Measurements from ENCODE around the gene CCDC61. TPM values are rescaled to one million over a fixed set of nuclear protein-coding genes. Genes with fewer than 3 reads are reported as not detected.

Gene CCDC61
- polyA plus RNA-seq, 1 donor: 13.2 TPM

GRCh38 chr19:45959517-45960025, 35.7 kb upstream of the CCDC61 start:
- no peak overlapping the region for H3K4me3 ChIP-seq (ENCODE audit: low read length)
- no peaks in the 10 kb centered on the region for H3K36me3 ChIP-seq (ENCODE audit: control insufficient read depth, insufficient read depth, low read length)
- WGBS (ENCODE audit: insufficient coverage, low lambda C conversion rate): 56% methylated on average over 3 of the region's 8 CpGs
- no peaks in the 10 kb centered on the region for H3K4me1 ChIP-seq (ENCODE audit: control insufficient read depth, insufficient read depth, low read length)
- H3K27ac ChIP-seq (ENCODE audit: low read length): no peak overlapping the region
- H3K9me3 ChIP-seq (ENCODE audit: control insufficient read depth, low read depth, low read length): no peaks in the 10 kb centered on the region
- H3K27me3 ChIP-seq (ENCODE audit: control insufficient read depth, insufficient read depth, low read length): peaks cover 31% of the 10 kb centered on the region
- no peak for DNase-seq

DNA sequence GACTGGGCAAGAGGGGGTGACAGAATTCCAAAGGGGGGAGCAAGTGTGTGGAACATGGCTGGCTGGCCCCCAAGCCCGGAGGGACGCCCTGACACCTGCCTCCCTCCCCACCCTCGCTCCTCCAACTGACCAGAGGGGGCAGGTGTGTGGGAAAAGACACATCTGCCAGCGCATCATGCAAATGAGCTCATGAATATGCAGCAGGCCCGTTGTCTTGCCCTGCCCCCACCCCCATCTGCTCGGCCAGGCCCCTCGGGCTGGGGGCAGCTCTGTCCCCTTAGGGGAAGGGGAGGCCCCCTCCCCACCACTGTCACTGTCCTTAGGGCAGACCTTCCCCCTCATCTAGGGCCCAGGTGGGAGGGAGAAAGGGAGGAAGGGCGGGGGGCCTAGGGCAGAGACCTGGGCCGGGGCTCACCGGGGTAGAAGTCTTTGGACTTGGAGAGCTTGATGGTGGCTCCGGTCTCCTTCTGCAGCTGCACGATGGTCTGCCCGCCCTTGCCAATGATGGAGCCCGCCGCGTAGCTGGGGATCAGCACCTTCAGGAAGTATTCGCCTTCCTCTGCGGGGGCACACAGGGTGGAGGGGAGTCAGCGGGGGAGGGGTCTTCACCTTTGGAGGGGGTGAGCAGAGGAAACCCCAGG, 34.6 kb upstream of the CCDC61 start:
- no peaks in the 10 kb centered on the region for H3K4me1 ChIP-seq (ENCODE audit: control insufficient read depth, insufficient read depth, low read length)
- no peak for DNase-seq
- no peak overlapping the region for H3K4me3 ChIP-seq (ENCODE audit: low read length)
- no peaks in the 10 kb centered on the region for H3K36me3 ChIP-seq (ENCODE audit: control insufficient read depth, insufficient read depth, low read length)
- no CpG with 5 or more reads among the region's 19 CpGs for WGBS (ENCODE audit: insufficient coverage, low lambda C conversion rate)
- no peaks in the 10 kb centered on the region for H3K9me3 ChIP-seq (ENCODE audit: control insufficient read depth, low read depth, low read length)
- H3K27ac ChIP-seq (ENCODE audit: low read length): no peak overlapping the region
- peaks cover 28% of the 10 kb centered on the region for H3K27me3 ChIP-seq (ENCODE audit: control insufficient read depth, insufficient read depth, low read length)

DNA sequence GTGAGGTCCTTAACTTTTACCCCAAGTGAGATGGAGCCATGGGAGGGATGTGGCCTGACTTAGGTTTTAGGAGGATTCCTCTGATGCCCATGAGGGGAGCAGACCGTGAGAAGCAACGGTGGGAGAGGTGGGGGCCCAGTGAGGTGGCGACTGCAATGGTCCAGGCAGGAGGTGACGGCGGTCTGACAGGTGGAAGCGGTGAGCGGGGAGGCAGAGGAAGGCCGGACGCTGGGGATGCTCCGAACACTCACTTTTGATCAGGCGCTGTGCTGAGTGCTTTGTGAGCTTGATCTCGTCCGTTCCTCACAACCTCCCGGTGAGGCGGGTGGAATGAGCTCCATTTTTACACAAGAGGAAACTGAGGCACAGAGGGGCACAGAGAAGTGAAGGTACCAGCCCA, 33.2 kb upstream of the CCDC61 start:
- WGBS (ENCODE audit: insufficient coverage, low lambda C conversion rate): no CpG with 5 or more reads among the region's 15 CpGs
- H3K27ac ChIP-seq (ENCODE audit: low read length): no peak overlapping the region
- DNase-seq: no peak
- no peaks in the 10 kb centered on the region for H3K36me3 ChIP-seq (ENCODE audit: control insufficient read depth, insufficient read depth, low read length)
- peaks cover 29% of the 10 kb centered on the region for H3K27me3 ChIP-seq (ENCODE audit: control insufficient read depth, insufficient read depth, low read length)
- H3K9me3 ChIP-seq (ENCODE audit: control insufficient read depth, low read depth, low read length): no peaks in the 10 kb centered on the region
- no peak overlapping the region for H3K4me3 ChIP-seq (ENCODE audit: low read length)
- H3K4me1 ChIP-seq (ENCODE audit: control insufficient read depth, insufficient read depth, low read length): no peaks in the 10 kb centered on the region

GRCh38 chr19:45967246-45967645, 28.0 kb upstream of the CCDC61 start:
- 60% methylated on average over 1 of the region's 7 CpGs for WGBS (ENCODE audit: insufficient coverage, low lambda C conversion rate)
- H3K36me3 ChIP-seq (ENCODE audit: control insufficient read depth, insufficient read depth, low read length): no peaks in the 10 kb centered on the region
- H3K27ac ChIP-seq (ENCODE audit: low read length): no peak overlapping the region
- no peaks in the 10 kb centered on the region for H3K9me3 ChIP-seq (ENCODE audit: control insufficient read depth, low read depth, low read length)
- no peak for DNase-seq
- peaks cover 34% of the 10 kb centered on the region for H3K27me3 ChIP-seq (ENCODE audit: control insufficient read depth, insufficient read depth, low read length)
- H3K4me1 ChIP-seq (ENCODE audit: control insufficient read depth, insufficient read depth, low read length): no peaks in the 10 kb centered on the region
- no peak overlapping the region for H3K4me3 ChIP-seq (ENCODE audit: low read length)

GRCh38 chr19:45968626-45969025, 26.6 kb upstream of the CCDC61 start:
- DNase-seq: no peak
- peaks cover 45% of the 10 kb centered on the region for H3K27me3 ChIP-seq (ENCODE audit: control insufficient read depth, insufficient read depth, low read length)
- peaks cover under 1% of the 10 kb centered on the region for H3K4me1 ChIP-seq (ENCODE audit: control insufficient read depth, insufficient read depth, low read length)
- no peak overlapping the region for H3K4me3 ChIP-seq (ENCODE audit: low read length)
- H3K27ac ChIP-seq (ENCODE audit: low read length): no peak overlapping the region
- WGBS (ENCODE audit: insufficient coverage, low lambda C conversion rate): 27% methylated on average over 3 of the region's 9 CpGs
- H3K36me3 ChIP-seq (ENCODE audit: control insufficient read depth, insufficient read depth, low read length): no peaks in the 10 kb centered on the region
- no peaks in the 10 kb centered on the region for H3K9me3 ChIP-seq (ENCODE audit: control insufficient read depth, low read depth, low read length)

- H3K4me1 ChIP-seq (ENCODE audit: control insufficient read depth, insufficient read depth, low read length): peaks cover 2% of the 10 kb centered on the region
- H3K27ac ChIP-seq (ENCODE audit: low read length): no peak overlapping the region
- DNase-seq: no peak
- no peak overlapping the region for H3K4me3 ChIP-seq (ENCODE audit: low read length)
- no peaks in the 10 kb centered on the region for H3K36me3 ChIP-seq (ENCODE audit: control insufficient read depth, insufficient read depth, low read length)
- peaks cover 4% of the 10 kb centered on the region for H3K9me3 ChIP-seq (ENCODE audit: control insufficient read depth, low read depth, low read length)
- H3K27me3 ChIP-seq (ENCODE audit: control insufficient read depth, insufficient read depth, low read length): peaks cover 54% of the 10 kb centered on the region
- no CpG with 5 or more reads among the region's 5 CpGs for WGBS (ENCODE audit: insufficient coverage, low lambda C conversion rate)
Observed at GRCh38 chr19:45969676-45970075, 25.6 kb upstream of the CCDC61 start.

- no peak for DNase-seq
- Histone ChIP-seq H3K27ac (ENCODE audit: low read length) (no peak overlapping the region), H3K36me3 (ENCODE audit: control insufficient read depth, insufficient read depth, low read length) (no peaks in the 10 kb centered on the region), H3K4me3 (ENCODE audit: low read length) (no peak overlapping the region), H3K9me3 (ENCODE audit: control insufficient read depth, low read depth, low read length) (peaks cover 4% of the 10 kb centered on the region), H3K4me1 (ENCODE audit: control insufficient read depth, insufficient read depth, low read length) (peaks cover 2% of the 10 kb centered on the region), H3K27me3 (ENCODE audit: control insufficient read depth, insufficient read depth, low read length) (peaks cover 70% of the 10 kb centered on the region)
- no CpG with 5 or more reads among the region's 11 CpGs for WGBS (ENCODE audit: insufficient coverage, low lambda C conversion rate)
Observed at GRCh38 chr19:45971260-45971902, 23.9 kb upstream of the CCDC61 start.

GRCh38 chr19:45972081-45972946, 23.0 kb upstream of the CCDC61 start:
- WGBS (ENCODE audit: insufficient coverage, low lambda C conversion rate): 60% methylated on average over 1 of the region's 18 CpGs

GRCh38 chr19:45972947-45973540, 22.2 kb upstream of the CCDC61 start:
- peak overlapping the region; percentile 28 for H3K4me3 ChIP-seq (ENCODE audit: low read length)
- H3K27me3 ChIP-seq (ENCODE audit: control insufficient read depth, insufficient read depth, low read length): peaks cover 72% of the 10 kb centered on the region

More at GRCh38 chr19:45972081-45972946, 23.0 kb upstream of the CCDC61 start:
- DNase-seq: no peak
- Histone ChIP-seq H3K4me3 (ENCODE audit: low read length) (peak overlapping the region; percentile 28), H3K27ac (ENCODE audit: low read length) (no peak overlapping the region), H3K36me3 (ENCODE audit: control insufficient read depth, insufficient read depth, low read length) (no peaks in the 10 kb centered on the region), H3K4me1 (ENCODE audit: control insufficient read depth, insufficient read depth, low read length) (peaks cover 2% of the 10 kb centered on the region), H3K9me3 (ENCODE audit: control insufficient read depth, low read depth, low read length) (peaks cover 4% of the 10 kb centered on the region), H3K27me3 (ENCODE audit: control insufficient read depth, insufficient read depth, low read length) (peaks cover 72% of the 10 kb centered on the region)

More at GRCh38 chr19:45972947-45973540, 22.2 kb upstream of the CCDC61 start:
- whole genome bisulfite sequencing (ENCODE audit: insufficient coverage, low lambda C conversion rate): no CpG with 5 or more reads among the region's 54 CpGs
- Histone ChIP-seq H3K36me3 (ENCODE audit: control insufficient read depth, insufficient read depth, low read length) (no peaks in the 10 kb centered on the region), H3K4me1 (ENCODE audit: control insufficient read depth, insufficient read depth, low read length) (peaks cover 2% of the 10 kb centered on the region), H3K27ac (ENCODE audit: low read length) (no peak overlapping the region), H3K9me3 (ENCODE audit: control insufficient read depth, low read depth, low read length) (peaks cover 4% of the 10 kb centered on the region)
- no peak for DNase-seq
